Body of pancreas (tissue), 4 donors: Measurements from ENCODE around the gene DENND1C.

ENCODE experiments used
- POLR2A ChIP-seq, 3 donors: fragments of 450-650 bp; IDR thresholded peaks; one replicate each; pipeline ENCODE4 v1.6.1; 2016; ENCODE audit warnings: antibody characterized with exemption in 3 of 3, mild to moderate bottlenecking in 2 of 3
- TF ChIP-seq, protein P1 (sequence below), 7 experiments: fragments of 450-650 bp in 4 of 7; fragments of 200-600 bp in 3 of 7; sonication (generic) in 3 of 7; IDR thresholded peaks; one replicate each; pipeline ENCODE4 v1.5.1; 2016 to 2019; ENCODE audit warnings: antibody characterized with exemption in 7 of 7

GRCh38 chr19:6464070-6464873 is 17.3 kb downstream of the DENND1C start, which contains the start of gene CRB3:
- TF ChIP-seq, protein P1, sequence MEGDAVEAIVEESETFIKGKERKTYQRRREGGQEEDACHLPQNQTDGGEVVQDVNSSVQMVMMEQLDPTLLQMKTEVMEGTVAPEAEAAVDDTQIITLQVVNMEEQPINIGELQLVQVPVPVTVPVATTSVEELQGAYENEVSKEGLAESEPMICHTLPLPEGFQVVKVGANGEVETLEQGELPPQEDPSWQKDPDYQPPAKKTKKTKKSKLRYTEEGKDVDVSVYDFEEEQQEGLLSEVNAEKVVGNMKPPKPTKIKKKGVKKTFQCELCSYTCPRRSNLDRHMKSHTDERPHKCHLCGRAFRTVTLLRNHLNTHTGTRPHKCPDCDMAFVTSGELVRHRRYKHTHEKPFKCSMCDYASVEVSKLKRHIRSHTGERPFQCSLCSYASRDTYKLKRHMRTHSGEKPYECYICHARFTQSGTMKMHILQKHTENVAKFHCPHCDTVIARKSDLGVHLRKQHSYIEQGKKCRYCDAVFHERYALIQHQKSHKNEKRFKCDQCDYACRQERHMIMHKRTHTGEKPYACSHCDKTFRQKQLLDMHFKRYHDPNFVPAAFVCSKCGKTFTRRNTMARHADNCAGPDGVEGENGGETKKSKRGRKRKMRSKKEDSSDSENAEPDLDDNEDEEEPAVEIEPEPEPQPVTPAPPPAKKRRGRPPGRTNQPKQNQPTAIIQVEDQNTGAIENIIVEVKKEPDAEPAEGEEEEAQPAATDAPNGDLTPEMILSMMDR (IDR thresholded peaks at IDR 0.05) = peak in 1 of 7 experiments; percentile 7
- peak; percentile 50 to 83 (median 81) for TF ChIP-seq POLR2A (IDR thresholded peaks at IDR 0.05)
